Measurements from ENCODE around the gene KLHL2.

KLHL2 gene

DNA sequence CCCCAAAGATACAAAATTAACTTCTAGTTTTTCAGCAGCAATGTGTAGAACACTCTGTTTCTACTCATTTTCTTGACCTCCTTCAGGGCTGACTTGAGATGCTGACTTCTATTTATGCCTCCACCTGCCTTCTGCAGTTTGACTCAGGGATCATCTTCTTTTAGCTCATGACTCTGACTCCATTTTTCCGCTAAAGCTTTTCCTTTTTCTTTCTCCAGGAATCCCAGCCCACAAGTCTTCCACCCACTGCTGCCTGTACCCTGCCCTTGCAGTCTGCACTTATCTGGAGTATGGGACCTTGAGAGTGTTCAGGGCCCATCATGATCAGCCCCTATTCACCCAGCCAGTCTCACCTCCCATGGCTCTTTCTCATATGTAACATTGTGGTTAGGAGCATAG, 14.9 kb upstream of the KLHL2 start:
- TF ChIP-seq, protein P1, sequence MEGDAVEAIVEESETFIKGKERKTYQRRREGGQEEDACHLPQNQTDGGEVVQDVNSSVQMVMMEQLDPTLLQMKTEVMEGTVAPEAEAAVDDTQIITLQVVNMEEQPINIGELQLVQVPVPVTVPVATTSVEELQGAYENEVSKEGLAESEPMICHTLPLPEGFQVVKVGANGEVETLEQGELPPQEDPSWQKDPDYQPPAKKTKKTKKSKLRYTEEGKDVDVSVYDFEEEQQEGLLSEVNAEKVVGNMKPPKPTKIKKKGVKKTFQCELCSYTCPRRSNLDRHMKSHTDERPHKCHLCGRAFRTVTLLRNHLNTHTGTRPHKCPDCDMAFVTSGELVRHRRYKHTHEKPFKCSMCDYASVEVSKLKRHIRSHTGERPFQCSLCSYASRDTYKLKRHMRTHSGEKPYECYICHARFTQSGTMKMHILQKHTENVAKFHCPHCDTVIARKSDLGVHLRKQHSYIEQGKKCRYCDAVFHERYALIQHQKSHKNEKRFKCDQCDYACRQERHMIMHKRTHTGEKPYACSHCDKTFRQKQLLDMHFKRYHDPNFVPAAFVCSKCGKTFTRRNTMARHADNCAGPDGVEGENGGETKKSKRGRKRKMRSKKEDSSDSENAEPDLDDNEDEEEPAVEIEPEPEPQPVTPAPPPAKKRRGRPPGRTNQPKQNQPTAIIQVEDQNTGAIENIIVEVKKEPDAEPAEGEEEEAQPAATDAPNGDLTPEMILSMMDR (IDR thresholded peaks at IDR 0.05; ENCODE audit: low read depth, low read length, missing control alignments), result no peak
- no peak for DNase-seq (ENCODE audit: extremely low read depth, low read depth)
- no peak overlapping the region for H3K4me3 ChIP-seq (replicated peaks; ENCODE audit: low read depth, low read length)

DNA sequence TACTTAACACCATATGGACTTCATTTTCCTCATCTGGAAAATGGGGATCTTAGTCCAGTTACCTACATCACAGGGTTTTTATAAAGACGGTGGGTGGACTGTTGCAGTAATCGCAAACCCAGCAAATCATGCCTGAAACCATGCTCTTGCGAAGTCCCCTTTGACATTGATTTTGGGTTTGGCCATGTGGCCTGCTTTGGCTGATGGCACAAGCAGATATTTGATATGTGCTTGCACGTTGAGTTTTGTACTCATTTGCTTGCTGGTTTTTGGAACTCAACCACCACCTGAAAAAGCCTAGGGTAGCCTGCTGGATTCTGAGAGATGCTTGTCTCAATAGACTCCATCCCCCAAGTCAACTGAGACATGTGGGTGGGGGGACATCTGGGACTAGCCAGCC, 14.4 kb upstream of the KLHL2 start:
- H3K4me3 ChIP-seq (replicated peaks; ENCODE audit: low read depth, low read length), result no peak overlapping the region

GRCh38 chr4:165194368-165194767, 13.0 kb upstream of the KLHL2 start:
- no peak for DNase-seq (ENCODE audit: extremely low read depth, low read depth)
- TF ChIP-seq, protein P1 (IDR thresholded peaks at IDR 0.05; ENCODE audit: low read depth, low read length, missing control alignments), result no peak
- H3K4me3 ChIP-seq (replicated peaks; ENCODE audit: low read depth, low read length), result no peak overlapping the region

More for the DNA sequence above, 14.4 kb upstream of the KLHL2 start:
- no peak for DNase-seq (ENCODE audit: extremely low read depth, low read depth)
- TF ChIP-seq, protein P1 (IDR thresholded peaks at IDR 0.05; ENCODE audit: low read depth, low read length, missing control alignments), result no peak

DNA sequence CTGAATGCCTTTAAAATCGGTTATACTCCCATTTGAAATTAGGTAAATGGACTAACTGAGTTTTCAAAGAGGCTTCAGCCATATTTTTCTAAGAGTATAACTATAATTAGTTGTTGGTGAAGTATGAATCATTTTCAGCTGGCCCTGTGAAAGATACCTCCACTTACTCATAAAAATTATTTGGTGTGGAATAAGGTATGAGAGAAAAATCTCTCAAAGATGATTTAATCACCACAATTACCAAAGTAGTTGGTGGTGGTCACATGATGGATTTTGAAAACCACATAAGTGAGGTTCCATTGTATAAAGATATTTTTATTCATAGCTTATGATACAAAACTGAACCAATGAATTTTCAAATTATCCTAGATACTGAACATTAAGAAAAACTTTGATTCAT, 9.0 kb upstream of the KLHL2 start:
- DNase-seq (ENCODE audit: extremely low read depth, low read depth), result no peak
- H3K4me3 ChIP-seq (replicated peaks; ENCODE audit: low read depth, low read length), result no peak overlapping the region
- TF ChIP-seq, protein P1 (IDR thresholded peaks at IDR 0.05; ENCODE audit: low read depth, low read length, missing control alignments), result no peak

- H3K4me3 ChIP-seq (replicated peaks; ENCODE audit: low read depth, low read length), result no peak overlapping the region
- TF ChIP-seq, protein P1 (IDR thresholded peaks at IDR 0.05; ENCODE audit: low read depth, low read length, missing control alignments), result no peak
- no peak for DNase-seq (ENCODE audit: extremely low read depth, low read depth)
Measured at GRCh38 chr4:165199286-165199685, 8.1 kb upstream of the KLHL2 start.

- H3K4me3 ChIP-seq (replicated peaks; ENCODE audit: low read depth, low read length), result no peak overlapping the region
- no peak for DNase-seq (ENCODE audit: extremely low read depth, low read depth)
- TF ChIP-seq, protein P1 (IDR thresholded peaks at IDR 0.05; ENCODE audit: low read depth, low read length, missing control alignments), result no peak
Measured at GRCh38 chr4:165199722-165200121, 7.6 kb upstream of the KLHL2 start.

- DNase-seq (ENCODE audit: extremely low read depth, low read depth), result no peak
- TF ChIP-seq, protein P1 (IDR thresholded peaks at IDR 0.05; ENCODE audit: low read depth, low read length, missing control alignments), result no peak
Measured at GRCh38 chr4:165201806-165202205, 5.6 kb upstream of the KLHL2 start.

More at GRCh38 chr4:165201806-165202205, 5.6 kb upstream of the KLHL2 start:
- H3K4me3 ChIP-seq (replicated peaks; ENCODE audit: low read depth, low read length), result no peak overlapping the region
